Amniotic stem cell (primary cell): ENCODE measurements around the gene FAM149A.
A peak's percentile ranks its signal among the peaks of the same experiment; 100 is the strongest.

ENCODE experiments used
- DNase-seq: peaks from one replicate; lab custom pipeline; 2025; lab: John Stamatoyannopoulos, UW

FAM149A gene

DNA sequence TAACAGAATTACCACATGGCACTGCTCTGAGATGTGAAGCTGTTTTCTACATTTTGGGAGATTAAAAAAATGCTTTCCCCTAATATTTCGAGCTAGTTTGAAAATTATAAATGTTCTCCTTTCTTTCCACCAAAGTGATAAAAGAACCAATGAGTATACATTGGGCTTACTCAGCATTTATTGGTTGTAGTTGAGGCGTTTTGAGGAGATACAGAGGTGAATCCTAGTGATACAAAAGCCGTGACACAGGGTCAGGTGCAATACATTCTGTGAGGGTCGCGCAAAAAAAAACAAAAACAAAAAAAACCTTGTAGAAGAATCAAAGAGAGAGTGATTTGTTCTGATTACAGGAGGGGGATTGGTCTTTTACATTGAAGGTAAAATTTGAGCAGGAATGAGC, 54.5 kb downstream of the FAM149A start:
- no peak for DNase-seq

DNA sequence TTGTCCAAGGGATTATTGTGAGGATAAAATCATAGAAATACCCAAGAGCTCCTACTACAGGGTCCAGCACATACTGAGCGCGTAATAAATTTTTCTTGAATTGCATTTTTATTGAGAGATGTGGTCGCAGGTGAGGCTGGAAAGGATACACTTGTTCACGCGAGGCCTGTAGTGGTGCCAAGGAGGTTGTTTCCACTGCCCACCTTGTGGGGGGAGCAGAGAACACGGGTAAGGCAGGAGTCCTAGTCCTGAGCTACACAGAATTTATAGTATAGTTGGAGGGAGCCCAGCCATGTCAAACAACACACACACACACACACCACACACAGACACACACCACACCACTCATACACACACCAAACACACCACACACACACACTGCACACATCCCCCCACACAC, 55.1 kb downstream of the FAM149A start:
- no peak for DNase-seq

DNA sequence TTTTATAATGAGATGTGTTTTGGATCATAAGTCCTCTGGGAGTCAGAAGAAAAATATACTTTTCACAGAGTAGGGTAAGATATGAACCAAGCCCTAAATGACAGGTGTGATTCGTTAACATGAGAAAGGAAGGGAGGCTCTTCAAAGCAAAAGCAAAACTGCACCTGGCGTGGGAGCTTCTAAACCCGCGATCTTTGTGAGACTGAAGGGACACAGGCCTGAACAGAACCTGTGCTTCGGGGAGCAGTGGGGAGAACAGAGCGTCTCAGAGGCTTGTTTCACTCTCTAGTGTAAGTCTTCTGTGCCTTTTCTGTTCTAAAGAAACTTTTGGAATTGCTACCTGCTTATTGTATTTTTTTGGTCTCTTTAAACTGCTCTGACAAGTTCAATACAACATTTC, 56.6 kb downstream of the FAM149A start:
- DNase-seq = no peak

DNA sequence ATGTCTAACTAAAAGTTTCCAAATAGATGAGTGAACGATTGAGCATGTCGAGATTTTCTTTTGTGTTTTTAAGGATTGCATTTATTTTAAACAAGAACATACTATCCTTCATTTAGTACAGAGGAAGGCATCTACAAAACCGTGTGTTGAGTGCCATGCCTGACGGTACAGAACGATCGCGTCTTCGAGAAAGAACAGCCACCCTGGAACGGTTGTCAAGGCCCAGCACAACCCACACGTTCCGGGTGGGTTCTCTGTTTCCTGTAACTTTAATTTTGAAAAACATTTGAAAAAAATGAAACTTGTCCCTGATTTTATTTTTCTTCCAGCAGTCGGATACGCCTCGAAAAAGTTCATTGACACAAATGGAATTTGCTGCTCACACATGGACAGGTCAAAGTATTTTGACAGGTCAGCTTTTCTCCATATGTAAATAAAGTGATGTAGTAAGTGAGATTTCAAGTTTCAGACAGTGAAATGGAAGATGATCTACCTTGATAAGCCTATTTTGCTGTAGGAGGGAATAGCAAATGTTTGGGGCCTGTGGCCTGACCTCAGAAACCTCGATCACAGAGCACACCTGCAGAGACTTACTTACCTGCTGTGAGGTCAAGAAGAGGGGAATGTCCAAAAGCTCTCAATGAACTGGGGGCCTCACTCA, 62.5 kb downstream of the FAM149A start:
- DNase-seq = no peak

DNA sequence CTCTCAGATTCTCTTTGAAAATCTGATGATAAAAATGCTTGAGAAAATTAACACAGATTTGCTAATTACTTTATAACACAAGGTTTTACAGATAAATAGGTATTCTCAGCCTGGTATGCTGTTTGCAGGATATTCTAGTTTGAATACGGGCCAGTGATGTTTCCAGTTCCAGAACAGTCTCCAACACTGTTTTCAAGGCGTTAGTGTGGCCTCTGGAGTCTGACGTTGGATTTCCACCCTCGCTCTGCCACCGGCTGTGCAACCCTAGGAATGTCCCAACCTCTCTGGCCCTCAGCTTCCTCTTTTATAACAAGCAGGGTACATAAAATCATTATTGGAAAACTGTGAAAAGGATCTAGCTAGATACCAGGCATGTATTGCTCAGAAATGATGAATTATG, 63.1 kb downstream of the FAM149A start:
- no peak for DNase-seq

DNA sequence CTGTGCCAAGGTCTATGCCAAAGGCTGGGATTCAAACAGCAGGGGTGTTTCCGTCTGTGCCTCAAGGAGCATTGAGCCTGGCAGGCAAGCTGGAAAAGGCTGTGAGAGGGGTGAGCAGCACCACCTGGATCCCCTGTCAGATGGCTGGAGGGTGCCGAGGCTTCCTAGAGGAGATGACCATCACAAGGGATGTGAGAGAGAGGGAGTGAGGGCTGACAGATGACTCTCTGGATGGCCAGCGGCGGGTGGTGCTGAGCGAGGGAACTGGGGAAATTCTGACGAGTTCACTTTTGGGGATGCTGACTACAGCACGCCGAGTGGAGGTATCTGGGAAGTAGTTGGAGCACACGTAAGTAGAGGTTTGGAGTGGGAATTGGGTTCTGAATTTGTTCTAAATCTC, 64.2 kb downstream of the FAM149A start:
- no peak for DNase-seq

DNA sequence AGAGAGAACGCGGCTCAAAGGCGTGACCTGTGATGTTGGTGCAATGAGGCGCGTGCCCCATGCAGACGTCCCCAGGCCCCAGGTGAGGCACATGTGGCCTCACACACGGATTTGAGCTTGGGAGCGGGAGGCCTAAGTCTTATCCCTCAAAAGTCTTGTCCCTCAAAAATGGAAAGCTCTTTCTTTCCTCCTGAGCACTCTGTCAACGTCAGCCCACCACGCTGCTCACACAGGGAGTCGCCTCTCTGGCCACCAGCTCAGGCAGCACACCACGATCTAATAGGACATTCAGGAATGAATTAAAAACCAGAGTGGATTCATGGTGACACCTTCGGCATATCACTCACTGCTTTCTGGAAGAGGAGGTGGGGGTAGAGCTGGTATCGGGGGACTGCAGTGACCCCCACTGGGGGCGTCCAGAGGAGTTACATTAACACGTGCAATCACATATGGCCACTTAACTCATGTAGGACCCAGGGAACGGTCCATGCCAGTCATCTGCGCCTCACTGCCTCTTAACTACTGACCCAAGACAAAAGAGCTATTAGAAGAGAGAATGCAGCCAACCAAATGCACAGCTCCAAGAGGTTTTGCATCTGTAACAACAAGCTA, 64.9 kb downstream of the FAM149A start:
- DNase-seq = no peak

DNA sequence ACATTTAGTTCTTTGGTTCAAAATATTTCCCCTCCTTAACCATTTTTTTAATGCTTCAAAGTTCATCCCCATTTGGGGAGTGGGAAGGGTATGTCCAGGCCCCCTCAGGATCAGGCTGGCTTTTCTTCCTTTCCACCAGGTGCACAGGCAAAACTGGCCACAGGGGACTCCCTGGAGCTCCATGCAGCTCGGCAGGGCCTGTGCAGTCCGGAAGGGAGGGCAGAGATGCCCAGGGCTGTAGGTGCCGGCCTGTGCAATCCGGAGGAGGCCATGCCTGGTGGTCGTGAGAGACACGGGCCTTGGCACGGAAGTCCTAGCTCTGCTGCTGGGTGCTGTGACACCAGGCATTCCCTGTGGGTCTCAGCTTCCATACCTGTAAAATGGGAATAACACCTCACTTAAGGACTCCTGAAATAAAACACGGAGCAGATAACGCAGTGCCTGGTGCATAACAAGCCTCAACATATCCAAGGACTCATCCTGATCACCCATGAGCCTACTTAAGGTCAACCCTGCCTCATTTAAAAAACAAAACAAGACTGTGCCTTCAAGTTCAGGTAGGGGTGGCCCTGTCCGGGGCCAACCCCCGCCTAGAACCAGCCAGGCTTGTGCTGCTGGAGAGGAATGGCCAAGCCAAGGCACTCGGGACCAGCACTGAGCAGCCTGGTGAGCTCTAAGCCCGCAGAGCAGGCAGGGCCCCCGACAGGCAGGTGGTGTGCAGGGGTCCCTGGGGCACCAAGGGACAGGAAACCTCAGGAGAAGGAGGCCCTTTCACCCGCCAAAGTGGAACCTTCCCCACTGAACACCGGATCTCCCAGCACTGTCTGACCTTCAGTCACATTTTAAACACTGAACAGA, 65.7 kb downstream of the FAM149A start:
- no peak for DNase-seq

DNA sequence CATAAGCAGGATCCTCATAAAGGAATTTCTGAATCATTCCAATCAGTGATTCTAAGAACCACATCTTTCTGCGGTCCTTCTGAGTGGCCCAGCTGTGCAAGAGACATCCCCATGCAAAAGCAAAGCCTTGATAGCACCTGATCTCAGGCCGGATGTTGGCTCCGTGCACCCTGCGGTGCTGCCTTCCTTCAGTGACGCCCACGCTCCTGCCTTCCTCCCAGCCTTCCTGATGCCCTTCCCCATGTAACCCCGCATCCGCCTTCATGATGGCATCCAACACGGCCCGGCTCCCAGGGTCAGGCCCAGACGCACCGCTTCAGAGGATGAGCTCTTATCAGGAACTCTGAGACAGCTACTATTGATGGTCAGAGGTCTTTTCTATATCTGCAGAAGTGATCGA, 66.5 kb downstream of the FAM149A start:
- no peak for DNase-seq

DNA sequence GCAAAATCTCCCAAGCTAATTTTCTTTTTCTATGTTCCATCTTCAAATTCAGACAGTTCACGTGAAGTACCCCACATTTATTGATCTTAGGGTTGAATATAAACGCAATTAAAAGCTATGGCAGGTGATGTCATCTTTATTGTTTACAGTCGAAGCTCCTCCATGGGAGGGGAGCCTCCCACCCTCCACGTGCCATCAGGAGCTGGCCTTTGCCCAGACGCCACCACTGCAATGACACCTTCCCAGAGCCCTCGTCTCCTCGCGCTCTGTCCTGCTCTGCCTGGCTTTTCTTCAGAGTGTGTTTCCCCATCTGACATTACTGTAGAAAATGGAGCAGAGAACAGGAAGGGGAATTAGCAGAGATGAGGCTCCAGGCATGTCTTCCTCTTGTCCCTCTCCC, 68.0 kb downstream of the FAM149A start:
- no peak for DNase-seq

DNA sequence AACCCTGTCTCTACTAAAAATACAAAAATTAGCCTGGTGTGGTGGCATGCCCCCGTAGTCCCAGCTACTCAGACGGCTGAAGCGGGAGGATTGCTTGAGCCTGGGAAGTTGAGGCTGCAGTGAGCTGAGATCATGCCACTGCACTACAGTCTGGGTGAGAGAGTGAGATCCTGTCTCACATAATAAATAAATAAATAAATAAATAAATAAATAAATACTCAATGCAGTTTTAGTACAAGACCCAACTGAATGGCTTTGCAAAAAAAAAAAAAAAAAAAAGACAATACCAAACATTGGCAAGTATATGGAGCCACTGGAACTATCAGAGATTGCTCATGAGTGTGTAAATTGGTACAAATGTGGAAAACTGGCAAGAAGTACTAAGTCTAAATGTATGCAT, 83.6 kb downstream of the FAM149A start:
- DNase-seq = no peak

DNA sequence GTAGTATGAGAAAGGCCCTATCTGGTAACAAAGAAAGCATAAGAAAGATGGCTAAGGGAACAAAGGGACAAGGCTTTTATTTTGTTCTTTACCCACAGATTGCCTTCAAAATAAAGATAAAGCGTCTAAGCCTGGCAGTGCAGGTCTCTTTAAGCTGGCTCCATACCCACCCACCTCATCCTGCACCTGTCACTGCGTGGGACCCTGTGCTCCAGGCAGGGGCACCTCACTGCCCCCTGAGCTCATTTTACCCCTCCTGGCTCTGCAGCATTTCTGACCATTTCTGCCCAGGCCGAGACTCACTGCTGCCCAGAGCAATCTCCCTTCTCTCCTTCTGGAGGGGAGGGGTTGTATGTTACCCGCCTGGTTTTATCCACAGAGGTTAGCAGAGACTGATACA, 85.2 kb downstream of the FAM149A start:
- no peak for DNase-seq

DNA sequence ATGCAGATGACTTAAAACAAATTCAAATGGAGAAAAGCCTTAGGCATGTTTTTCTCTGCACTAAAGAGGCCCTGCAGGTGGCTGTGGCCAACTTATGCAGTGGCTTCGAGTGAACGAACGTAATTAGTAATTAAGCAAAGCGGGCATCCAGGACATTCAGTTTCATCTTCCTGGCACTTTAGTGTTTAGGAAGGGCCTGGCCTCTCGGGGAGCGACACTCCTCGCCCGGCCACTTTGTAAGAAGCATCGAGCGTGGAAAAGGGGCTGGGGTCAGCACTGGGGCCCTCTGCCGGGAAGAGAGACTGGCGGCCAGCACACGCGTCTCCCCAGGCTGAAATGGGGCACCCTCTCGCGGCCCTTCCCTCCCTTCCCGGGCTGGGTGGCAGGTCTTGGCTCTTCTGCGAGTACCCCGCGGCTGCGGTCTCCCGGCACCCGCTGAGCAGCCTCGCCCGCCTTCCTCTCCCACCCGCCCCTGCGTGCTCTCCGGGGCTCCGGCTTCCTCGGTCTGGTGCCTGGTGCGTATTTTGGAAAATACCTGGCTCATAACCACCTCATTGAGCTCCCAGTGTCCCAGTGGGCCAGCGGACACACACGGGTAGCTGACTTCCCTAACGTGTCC, 86.2 kb downstream of the FAM149A start:
- peak; percentile 26 for DNase-seq

DNA sequence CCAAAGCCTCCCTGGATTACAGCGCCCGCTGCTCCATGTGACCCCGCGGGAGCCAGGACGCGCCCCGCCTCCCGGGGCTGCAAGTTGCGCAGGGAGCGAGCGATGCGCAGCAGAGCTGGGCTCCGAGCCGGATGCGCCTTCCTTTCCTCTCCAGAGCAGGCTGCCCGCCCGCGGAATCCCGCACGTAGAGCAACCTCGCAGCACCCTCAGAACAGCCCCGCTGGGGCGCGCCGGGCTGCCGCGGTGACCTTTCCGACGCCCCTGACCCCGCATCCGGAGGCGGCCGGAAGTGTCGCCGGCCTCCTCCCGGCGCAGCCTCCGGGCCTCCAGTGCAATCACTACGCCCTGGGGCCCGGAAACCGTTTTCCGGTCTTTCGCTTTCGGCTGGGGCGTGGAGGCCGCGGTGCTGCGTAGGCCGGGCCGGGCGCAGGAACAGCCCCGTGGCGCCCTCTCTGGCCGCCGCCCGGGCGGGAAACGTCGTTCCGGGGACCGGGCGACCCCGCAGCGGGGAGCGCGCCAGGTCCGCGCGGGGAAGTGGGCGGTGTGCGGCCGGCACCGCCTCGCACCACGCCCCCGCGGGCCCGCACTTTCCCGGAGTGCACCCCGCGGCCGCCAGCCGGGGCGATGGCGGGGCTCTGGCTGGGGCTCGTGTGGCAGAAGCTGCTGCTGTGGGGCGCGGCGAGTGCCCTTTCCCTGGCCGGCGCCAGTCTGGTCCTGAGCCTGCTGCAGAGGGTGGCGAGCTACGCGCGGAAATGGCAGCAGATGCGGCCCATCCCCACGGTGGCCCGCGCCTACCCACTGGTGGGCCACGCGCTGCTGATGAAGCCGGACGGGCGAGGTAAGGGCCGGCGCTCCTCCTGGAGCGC, 86.9 kb downstream of the FAM149A start, which contains the start of gene CYP4V2:
CYP4V2 (plus strand) TSS at position 368 of the 866 bp plus-strand sequence; CDS start at position 625, 257 bp downstream.
- DNase-seq = peak; percentile 67

DNA sequence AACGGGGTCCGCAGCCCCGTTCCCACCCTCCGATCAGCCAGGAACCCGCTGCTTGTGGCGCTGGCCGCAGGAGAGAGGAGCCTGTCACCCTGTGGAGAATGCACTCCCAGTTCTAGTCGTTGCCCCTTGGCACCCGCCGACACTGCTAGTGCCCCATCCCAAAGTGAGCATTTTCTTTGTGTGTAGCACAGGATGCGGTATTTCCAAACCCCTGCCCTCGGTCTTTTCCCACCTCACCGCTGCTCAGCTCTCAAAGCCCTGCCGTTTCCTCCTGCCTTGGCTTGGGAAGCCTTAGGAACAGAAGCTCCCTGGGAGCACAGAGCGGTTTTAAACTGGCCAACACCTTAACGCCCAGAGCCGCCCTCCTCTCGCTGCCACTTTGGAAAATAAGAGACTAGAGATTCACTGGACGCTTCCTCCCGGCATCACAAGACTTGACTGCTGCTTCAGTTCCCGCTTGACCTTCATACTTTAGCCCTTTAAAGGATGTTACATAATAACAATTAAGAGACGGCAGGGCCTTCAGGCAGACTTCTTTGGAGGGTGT, 87.6 kb downstream of the FAM149A start:
- DNase-seq = peak; percentile 4

DNA sequence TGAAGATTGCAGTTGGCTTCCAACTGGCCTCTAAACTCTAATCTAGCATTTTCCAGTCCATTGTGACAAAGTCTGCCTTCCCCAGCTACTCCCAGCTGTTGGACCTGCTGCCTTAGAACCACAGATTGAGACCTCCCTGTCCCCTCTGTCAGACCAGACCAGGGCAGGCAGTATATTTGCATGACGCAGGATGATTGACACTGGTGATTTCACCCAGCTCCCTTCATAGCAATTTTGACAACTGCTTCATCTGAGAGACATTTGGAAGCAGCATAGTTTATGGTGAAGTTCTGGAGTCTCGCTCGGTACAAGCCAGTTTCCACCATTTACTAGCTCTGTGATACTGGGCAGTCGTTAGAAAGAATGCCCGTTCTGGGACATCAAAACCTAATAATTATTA, 89.3 kb downstream of the FAM149A start:
- DNase-seq = no peak

DNA sequence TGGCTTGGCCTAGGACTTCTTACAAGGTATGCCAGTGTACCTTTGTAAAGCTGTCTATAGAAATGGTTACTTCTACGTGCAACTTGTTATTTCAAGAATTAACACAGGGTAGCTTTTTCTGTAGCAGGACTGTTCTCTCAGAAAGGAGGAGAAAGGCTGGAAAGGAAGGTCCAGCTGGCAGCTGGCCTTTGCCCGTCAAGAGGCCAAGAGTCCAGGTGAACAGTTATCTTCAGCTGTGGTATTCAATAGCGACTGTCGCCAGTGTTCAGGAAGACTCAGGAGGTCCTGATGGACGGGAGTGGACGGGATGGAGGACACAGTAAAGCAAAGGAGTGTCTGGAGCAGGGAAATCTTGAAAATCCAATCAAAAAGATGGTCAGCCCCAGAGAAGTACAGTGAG, 91.6 kb downstream of the FAM149A start:
- DNase-seq = no peak

DNA sequence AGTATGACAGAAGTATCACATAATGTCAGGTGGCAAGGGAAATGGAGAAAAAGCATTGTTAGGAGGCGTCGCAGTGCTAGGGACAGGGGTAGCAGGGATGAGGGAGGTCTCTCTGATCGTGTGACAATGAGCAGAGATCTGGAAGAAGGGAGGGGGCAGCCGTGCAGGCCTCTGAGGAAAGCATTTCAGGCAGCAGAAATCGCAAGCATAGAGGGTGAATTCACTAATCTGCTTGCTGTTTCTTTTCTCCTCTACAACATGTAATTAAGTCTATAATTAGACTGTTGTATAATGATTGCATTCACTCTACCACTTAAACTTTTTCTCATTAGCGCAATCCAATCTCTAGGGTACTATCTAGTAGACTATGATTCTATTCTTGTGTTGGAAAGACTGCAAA, 96.0 kb downstream of the FAM149A start:
- no peak for DNase-seq

DNA sequence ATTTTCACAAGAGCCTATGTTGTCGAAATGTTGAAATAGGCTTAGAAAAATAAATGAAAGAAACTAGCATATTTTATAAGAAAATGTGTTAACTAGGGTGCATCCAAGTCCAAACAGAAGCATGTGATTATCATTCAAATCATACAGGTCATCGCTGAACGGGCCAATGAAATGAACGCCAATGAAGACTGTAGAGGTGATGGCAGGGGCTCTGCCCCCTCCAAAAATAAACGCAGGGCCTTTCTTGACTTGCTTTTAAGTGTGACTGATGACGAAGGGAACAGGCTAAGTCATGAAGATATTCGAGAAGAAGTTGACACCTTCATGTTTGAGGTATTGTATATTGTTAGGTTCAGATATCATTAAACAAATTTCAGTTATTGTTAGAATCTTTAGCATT, 96.5 kb downstream of the FAM149A start:
- DNase-seq = no peak

DNA sequence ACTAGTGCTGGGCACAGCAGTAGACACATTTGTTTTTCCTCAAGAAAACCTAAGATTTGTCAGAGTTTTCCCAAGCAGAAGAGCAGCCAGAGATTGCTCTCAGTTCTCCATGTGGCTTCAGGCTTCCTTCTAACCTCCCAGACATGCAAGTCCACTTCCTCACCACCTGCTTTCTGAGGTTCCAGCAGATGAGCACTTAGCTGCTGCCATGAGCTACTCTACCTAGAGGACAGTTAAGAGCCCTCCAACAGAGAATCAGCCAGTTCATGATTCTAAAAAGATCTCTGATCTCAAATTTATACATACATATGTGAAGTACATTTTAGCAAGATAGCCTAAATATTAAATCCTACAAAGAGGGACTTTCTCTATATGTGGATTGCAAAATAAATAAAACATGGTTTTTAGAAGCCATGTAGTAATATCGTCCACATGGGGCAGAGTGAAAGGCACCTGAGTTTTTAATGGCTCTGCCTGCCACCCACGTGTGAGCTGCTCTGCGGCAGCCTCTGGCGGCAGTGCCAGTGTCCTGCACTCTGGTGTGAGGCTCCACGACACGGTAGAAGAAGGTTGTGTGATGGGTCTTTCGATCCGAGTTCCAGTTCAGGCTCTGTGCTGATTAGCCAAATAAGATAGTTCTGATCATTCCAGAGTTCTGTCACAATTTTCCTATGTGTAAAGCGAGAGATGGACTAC, 97.2 kb downstream of the FAM149A start:
- DNase-seq = no peak
